Fibroblast of the conjunctiva (primary cell): ENCODE results near the gene KDM4B.
"Not testable (repeated sequence)": the region's sequence is repeated elsewhere in the genome, so short reads cannot be mapped to it uniquely, and the experiment has no call there.

Experiments
- DNase-seq: peaks from one replicate; pipeline ENCODE4 v3.0.0-alpha.2; 2010; ENCODE audit warnings: low read depth

KDM4B gene

GRCh38 chr19:4967738-4968461 lies 1.0 kb upstream of the KDM4B start:
- DNase-seq, result no peak

GRCh38 chr19:4969292-4969771 lies 419 bp downstream of the KDM4B start:
- DNase-seq, result no peak

GRCh38 chr19:4969772-4970531 lies 1.0 kb downstream of the KDM4B start:
- DNase-seq, result no peak

GRCh38 chr19:4970558-4971423 lies 1.9 kb downstream of the KDM4B start:
- no peak for DNase-seq

- no peak for DNase-seq
Measured at GRCh38 chr19:4971424-4971793, 2.5 kb downstream of the KDM4B start.

GRCh38 chr19:4971816-4972495 lies 3.0 kb downstream of the KDM4B start:
- DNase-seq, result no peak

GRCh38 chr19:4972509-4973230 lies 3.8 kb downstream of the KDM4B start:
- DNase-seq, result no peak

- DNase-seq, result no peak
Measured at GRCh38 chr19:4974880-4975469, 6.1 kb downstream of the KDM4B start.

- not testable (repeated sequence) for DNase-seq
Measured at GRCh38 chr19:4975601-4976000, 6.7 kb downstream of the KDM4B start.

GRCh38 chr19:4976401-4977298 lies 7.7 kb downstream of the KDM4B start:
- peak; percentile 82 for DNase-seq

GRCh38 chr19:4977299-4978174 lies 8.6 kb downstream of the KDM4B start:
- peak; percentile 60 for DNase-seq

- no peak for DNase-seq
Measured at GRCh38 chr19:4979211-4979807, 10.4 kb downstream of the KDM4B start.

- DNase-seq, result no peak
Measured at GRCh38 chr19:4980067-4980466, 11.2 kb downstream of the KDM4B start.

- no peak for DNase-seq
Measured at GRCh38 chr19:4980838-4981680, 12.1 kb downstream of the KDM4B start.

GRCh38 chr19:4981681-4981958 lies 12.7 kb downstream of the KDM4B start:
- DNase-seq, result no peak

GRCh38 chr19:4983346-4984105 lies 14.6 kb downstream of the KDM4B start:
- no peak for DNase-seq

GRCh38 chr19:4984106-4984380 lies 15.1 kb downstream of the KDM4B start:
- no peak for DNase-seq
